ENCODE data around the gene CREG2. TPM values are rescaled to one million over a fixed set of nuclear protein-coding genes. Genes with fewer than 3 reads are reported as not detected.

The CREG2 gene
- polyA plus RNA-seq (2013, experiment 1 of 2) = 0.14 TPM
- polyA plus RNA-seq (2013, experiment 2 of 2) = 0.14 TPM

GRCh38 chr2:101387151-101387834 lies at the start of gene CREG2:
Gene CREG2, minus strand, starts transcription at chr2:101387503. Its CDS starts 46 bp downstream, at chr2:101387457.
- Histone ChIP-seq H3K23ac (ENCODE audit: low read depth, low read length, poor library complexity) (peak within 1 kb of the TSS; percentile 85), H3K27me3 (ENCODE audit: control insufficient read depth in 3 of 3, insufficient read depth in 3 of 3, low read depth in 1 of 3, low read length in 3 of 3) (peaks cover 8 to 48% (median 27%) of the 10 kb centered on the region in 3 experiments), H3K4ac (ENCODE audit: low read length) (no peak within 1 kb of the TSS), H4K8ac (ENCODE audit: low read depth, low read length) (no peak within 1 kb of the TSS), H2BK15ac (ENCODE audit: low read length) (peak within 1 kb of the TSS; percentile 63), H2AFZ (ENCODE audit: low read length) (peak within 1 kb of the TSS; percentile 97), H4K91ac (ENCODE audit: low read depth, low read length, poor library complexity) (no peak within 1 kb of the TSS), H2BK120ac (ENCODE audit: low read depth, low read length) (no peak within 1 kb of the TSS), H3K9ac (ENCODE audit: low read depth, low read length, poor library complexity) (peak within 1 kb of the TSS; percentile 93), H3K9me3 (replicated peaks in 1 of 2; ENCODE audit: control insufficient read depth in 2 of 2, insufficient read depth in 1 of 2, low read depth in 1 of 2, low read length in 2 of 2) (no peaks in the 10 kb centered on the region), H2BK12ac (ENCODE audit: low read length) (peak within 1 kb of the TSS; percentile 99), H3K4me1 (ENCODE audit: control insufficient read depth in 2 of 2, insufficient read depth in 1 of 2, low read depth in 1 of 2, low read length in 2 of 2) (peaks cover 4 to 6% of the 10 kb centered on the region in 2 donors), H3K18ac (ENCODE audit: low read length) (peak within 1 kb of the TSS; percentile 96), H3K14ac (ENCODE audit: low read length) (no peak within 1 kb of the TSS), H2AK5ac (ENCODE audit: low read depth, low read length) (no peak within 1 kb of the TSS), H2BK5ac (ENCODE audit: low read length) (peak within 1 kb of the TSS; percentile 39), H3K4me3 (ENCODE audit: low read length in 2 of 2) (peak within 1 kb of the TSS; percentile 44 to 82), H3K36me3 (replicated peaks in 1 of 2; ENCODE audit: control insufficient read depth in 2 of 2, insufficient read depth in 2 of 2, low read length in 2 of 2) (no peaks in the 10 kb centered on the region), H3K4me2 (ENCODE audit: insufficient read depth, low read length, poor library complexity, severe bottlenecking) (peak within 1 kb of the TSS; percentile 98), H3K27ac (replicated peaks; ENCODE audit: low read length) (no peak within 1 kb of the TSS), H3K79me1 (ENCODE audit: low read depth, low read length) (no peaks in the 10 kb centered on the region)
- WGBS, 2 donors (ENCODE audit: extremely low coverage in 2 of 2, insufficient read length in 2 of 2, insufficient replicate concordance in 1 of 2) = no CpG with 5 or more reads among the region's 79 CpGs
- peak; percentile 71 for DNase-seq (ENCODE audit: low spot score)

DNA sequence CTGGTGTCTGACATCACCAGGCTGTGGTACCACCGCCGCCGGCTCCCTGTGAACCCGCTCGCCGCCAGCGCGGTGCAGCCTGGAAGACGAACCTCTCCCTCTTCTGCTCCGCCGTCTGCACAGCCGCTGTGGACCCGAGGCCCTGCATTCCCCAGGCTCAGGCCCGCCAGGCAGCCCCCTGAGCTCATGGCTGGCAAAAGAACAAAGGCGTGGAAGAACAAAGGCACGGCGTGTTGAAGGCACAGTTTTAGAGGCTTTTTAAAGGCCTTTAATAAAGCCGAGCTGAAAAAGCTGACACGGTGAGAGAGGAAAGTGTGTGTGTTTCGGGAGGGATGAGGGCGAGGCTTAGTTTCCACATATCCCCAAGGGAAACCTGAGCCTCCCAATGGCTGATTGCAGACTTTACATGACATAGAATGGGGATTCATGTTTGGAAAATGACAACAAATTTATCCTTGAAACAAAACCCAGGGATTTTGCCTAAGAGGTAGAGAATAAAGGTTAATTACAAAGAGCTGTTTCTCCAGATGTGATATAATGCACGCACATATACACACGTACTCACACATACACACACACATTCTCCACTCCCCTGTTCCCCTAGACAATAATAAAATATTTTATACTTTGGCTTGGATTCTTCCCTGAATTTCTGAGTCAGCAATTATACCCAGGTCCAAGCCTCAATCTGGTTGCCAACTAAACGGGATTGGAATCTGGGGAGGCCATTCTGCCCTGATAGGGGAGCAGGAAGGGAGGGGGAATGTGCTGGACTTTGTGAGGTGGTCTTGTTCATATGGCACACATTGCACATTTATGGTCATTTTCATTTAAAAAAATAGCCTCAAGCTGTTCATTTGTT lies 47.9 kb upstream of the CREG2 start:
- Histone ChIP-seq H2BK12ac (ENCODE audit: low read length) (no peak overlapping the region), H2AFZ (ENCODE audit: low read length) (peak overlapping the region; percentile 97), H3K79me1 (ENCODE audit: low read depth, low read length) (no peaks in the 10 kb centered on the region), H4K8ac (ENCODE audit: low read depth, low read length) (no peak overlapping the region), H3K4ac (ENCODE audit: low read length) (no peak overlapping the region), H2BK5ac (ENCODE audit: low read length) (no peak overlapping the region), H3K4me2 (ENCODE audit: insufficient read depth, low read length, poor library complexity, severe bottlenecking) (peak overlapping the region; percentile 3), H3K23ac (ENCODE audit: low read depth, low read length, poor library complexity) (no peak overlapping the region), H3K4me3 (ENCODE audit: low read length in 2 of 2) (peak overlapping the region in 1 of 2 donors; percentile 35), H3K27ac (replicated peaks; ENCODE audit: low read length) (no peak overlapping the region), H2AK5ac (ENCODE audit: low read depth, low read length) (no peak overlapping the region), H3K9ac (ENCODE audit: low read depth, low read length, poor library complexity) (no peak overlapping the region), H4K91ac (ENCODE audit: low read depth, low read length, poor library complexity) (no peak overlapping the region), H3K27me3 (ENCODE audit: control insufficient read depth in 3 of 3, insufficient read depth in 3 of 3, low read depth in 1 of 3, low read length in 3 of 3) (peaks cover 0 to 14% (median 0%) of the 10 kb centered on the region in 3 experiments), H3K36me3 (replicated peaks in 1 of 2; ENCODE audit: control insufficient read depth in 2 of 2, insufficient read depth in 2 of 2, low read length in 2 of 2) (no peaks in the 10 kb centered on the region), H2BK120ac (ENCODE audit: low read depth, low read length) (no peak overlapping the region), H3K18ac (ENCODE audit: low read length) (peak overlapping the region; percentile 63), H3K4me1 (ENCODE audit: control insufficient read depth in 2 of 2, insufficient read depth in 1 of 2, low read depth in 1 of 2, low read length in 2 of 2) (peaks cover 0 to 10% of the 10 kb centered on the region in 2 donors), H3K14ac (ENCODE audit: low read length) (no peak overlapping the region), H3K9me3 (replicated peaks in 1 of 2; ENCODE audit: control insufficient read depth in 2 of 2, insufficient read depth in 1 of 2, low read depth in 1 of 2, low read length in 2 of 2) (no peaks in the 10 kb centered on the region), H2BK15ac (ENCODE audit: low read length) (no peak overlapping the region)
- no CpG with 5 or more reads among the region's 24 CpGs for WGBS, 2 donors (ENCODE audit: extremely low coverage in 2 of 2, insufficient read length in 2 of 2, insufficient replicate concordance in 1 of 2)
- peak; percentile 67 for DNase-seq (ENCODE audit: low spot score)

DNA sequence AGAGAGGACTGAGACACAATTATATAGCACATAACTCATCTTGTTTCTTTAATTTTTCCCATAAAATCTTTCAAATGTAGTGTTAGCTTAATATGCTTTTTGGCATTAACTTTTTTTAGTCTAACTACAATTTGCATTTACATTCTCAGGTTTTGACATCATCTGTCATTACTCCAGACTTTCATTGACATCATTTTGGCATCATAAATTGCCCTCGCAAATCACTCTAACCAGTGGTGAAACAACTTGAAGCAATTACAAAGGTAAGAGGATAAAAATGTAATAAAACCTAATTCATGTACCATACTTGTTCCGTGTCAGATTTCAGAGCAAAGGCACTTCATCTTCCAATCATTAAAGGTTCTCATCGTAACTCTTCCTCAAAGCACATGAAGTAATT lies 46.2 kb upstream of the CREG2 start:
- H2AK5ac ChIP-seq (ENCODE audit: low read depth, low read length) = no peak overlapping the region
- H3K18ac ChIP-seq (ENCODE audit: low read length) = no peak overlapping the region
- no peak overlapping the region for H4K91ac ChIP-seq (ENCODE audit: low read depth, low read length, poor library complexity)
- no peak overlapping the region for H2AFZ ChIP-seq (ENCODE audit: low read length)
- no peak for DNase-seq (ENCODE audit: low spot score)
- no peak overlapping the region for H2BK12ac ChIP-seq (ENCODE audit: low read length)
- no peaks in the 10 kb centered on the region for H3K36me3 ChIP-seq (replicated peaks in 1 of 2; ENCODE audit: control insufficient read depth in 2 of 2, insufficient read depth in 2 of 2, low read length in 2 of 2)
- H3K4ac ChIP-seq (ENCODE audit: low read length) = no peak overlapping the region
- H2BK15ac ChIP-seq (ENCODE audit: low read length) = no peak overlapping the region
- no CpG with 5 or more reads among the region's 3 CpGs for WGBS, 2 donors (ENCODE audit: extremely low coverage in 2 of 2, insufficient read length in 2 of 2, insufficient replicate concordance in 1 of 2)
- no peak overlapping the region for H3K23ac ChIP-seq (ENCODE audit: low read depth, low read length, poor library complexity)
- H3K14ac ChIP-seq (ENCODE audit: low read length) = no peak overlapping the region
- no peaks in the 10 kb centered on the region for H3K79me1 ChIP-seq (ENCODE audit: low read depth, low read length)
- H3K4me1 ChIP-seq (ENCODE audit: control insufficient read depth in 2 of 2, insufficient read depth in 1 of 2, low read depth in 1 of 2, low read length in 2 of 2) = peaks cover 0 to 10% of the 10 kb centered on the region in 2 donors
- H3K9ac ChIP-seq (ENCODE audit: low read depth, low read length, poor library complexity) = no peak overlapping the region
- H3K27me3 ChIP-seq (ENCODE audit: control insufficient read depth in 3 of 3, insufficient read depth in 3 of 3, low read depth in 1 of 3, low read length in 3 of 3) = peaks cover 0 to 14% (median 0%) of the 10 kb centered on the region in 3 experiments
- H3K4me2 ChIP-seq (ENCODE audit: insufficient read depth, low read length, poor library complexity, severe bottlenecking) = no peak overlapping the region
- no peak overlapping the region for H3K4me3 ChIP-seq (ENCODE audit: low read length in 2 of 2)
- H3K9me3 ChIP-seq (replicated peaks in 1 of 2; ENCODE audit: control insufficient read depth in 2 of 2, insufficient read depth in 1 of 2, low read depth in 1 of 2, low read length in 2 of 2) = no peaks in the 10 kb centered on the region
- H4K8ac ChIP-seq (ENCODE audit: low read depth, low read length) = no peak overlapping the region
- no peak overlapping the region for H3K27ac ChIP-seq (replicated peaks; ENCODE audit: low read length)
- no peak overlapping the region for H2BK120ac ChIP-seq (ENCODE audit: low read depth, low read length)
- H2BK5ac ChIP-seq (ENCODE audit: low read length) = no peak overlapping the region
